WTC11 (cell line): ENCODE data around the gene CRISP1. TPM values are rescaled to one million over a fixed set of nuclear protein-coding genes. Genes with fewer than 3 reads are reported as not detected.

Experiments
- ATAC-seq: fragments of 200-7000 bp; cut with Tn5 transposase; 2 replicates; pipeline ENCODE4 v1.10.0; 2021; ENCODE audit warnings: mild to moderate bottlenecking, moderate library complexity
- CTCF ChIA-PET: fragments of 300-600 bp; sonication (Branson Sonifier 250); formaldehyde crosslinking; loops from one replicate; lab custom pipeline; 2021; ENCODE audit warnings: antibody characterized with exemption; lab: Charles Lee
- POLR2A ChIA-PET: fragments of 350-600 bp; sonication (Branson Sonifier 250); formaldehyde crosslinking; loops from one replicate; lab custom pipeline; 2021; ENCODE audit warnings: antibody characterized with exemption; lab: Charles Lee
- DNase-seq: peaks from one replicate; pipeline ENCODE4 v3.0.0; 2021; ENCODE audit warnings: low spot score
- H3K27ac Mint-ChIP-seq: 2 replicates; pipeline ENCODE4 v1.8.0; 2021; ENCODE audit warnings: mixed read lengths
- H3K27me3 Mint-ChIP-seq: 2 replicates; pipeline ENCODE4 v1.8.0; 2021; ENCODE audit warnings: low read depth, mild to moderate bottlenecking, moderate library complexity, mixed read lengths
- H3K36me3 Mint-ChIP-seq: 2 replicates; pipeline ENCODE4 v1.8.0; 2021; ENCODE audit warnings: mixed read lengths
- H3K4me1 Mint-ChIP-seq: 2 replicates; pipeline ENCODE4 v1.8.0; 2022; ENCODE audit warnings: mixed read lengths
- H3K4me3 Mint-ChIP-seq: 2 replicates; pipeline ENCODE4 v1.8.0; 2021; ENCODE audit warnings: mild to moderate bottlenecking, moderate library complexity, mixed read lengths
- H3K9me3 Mint-ChIP-seq: 2 replicates; pipeline ENCODE4 v1.8.0; 2021; ENCODE audit warnings: mixed read lengths
- ATF3 ChIP-seq: sonication (generic); formaldehyde crosslinking; conservative IDR thresholded peaks from 2 replicates; pipeline ENCODE4 v1.8.1; 2022; ENCODE audit warnings: mild to moderate bottlenecking, missing genetic modification reagents
- CDX4 ChIP-seq: fragments of 250-450 bp; sonication (Bioruptor Pico); IDR thresholded peaks from 2 replicates; pipeline ENCODE4 v1.9.0; 2021; ENCODE audit warnings: moderate library complexity, mild to moderate bottlenecking, inconsistent platforms, borderline replicate concordance
- E2F4 ChIP-seq: sonication (generic); formaldehyde crosslinking; IDR thresholded peaks from 2 replicates; pipeline ENCODE4 v1.8.1; 2022; ENCODE audit warnings: low read depth, mild to moderate bottlenecking, moderate library complexity, missing genetic modification reagents, borderline replicate concordance
- FOXP1 ChIP-seq: sonication (generic); formaldehyde crosslinking; IDR thresholded peaks from 2 replicates; pipeline ENCODE4 v1.8.0; 2022; ENCODE audit warnings: missing genetic modification reagents, mild to moderate bottlenecking, moderate library complexity, borderline replicate concordance
- GTF2I ChIP-seq: fragments of 250-450 bp; sonication (Bioruptor Pico); conservative IDR thresholded peaks from 2 replicates; pipeline ENCODE4 v1.4.0; 2021; ENCODE audit warnings: mild to moderate bottlenecking
- HMGA2 ChIP-seq: fragments of 250-450 bp; sonication (Bioruptor Pico); IDR thresholded peaks from 2 replicates; pipeline ENCODE4 v1.4.0; 2021; ENCODE audit warnings: mild to moderate bottlenecking, moderate library complexity
- IRF1 ChIP-seq: sonication (generic); formaldehyde crosslinking; IDR thresholded peaks from 2 replicates; pipeline ENCODE4 v1.8.0; 2023; ENCODE audit warnings: missing genetic modification reagents
- JAZF1 ChIP-seq: fragments of 250-450 bp; sonication (Bioruptor Pico); IDR thresholded peaks from 2 replicates; pipeline ENCODE4 v1.9.0; 2021; ENCODE audit warnings: moderate library complexity, mild to moderate bottlenecking, inconsistent platforms
- KAT7 ChIP-seq: sonication (generic); formaldehyde crosslinking; IDR thresholded peaks from 2 replicates; pipeline ENCODE4 v1.8.1; 2023; ENCODE audit warnings: missing genetic modification reagents, mild to moderate bottlenecking, borderline replicate concordance
- MYBL2 ChIP-seq: sonication (generic); formaldehyde crosslinking; IDR thresholded peaks from 2 replicates; pipeline ENCODE4 v1.8.1; 2023; ENCODE audit warnings: mild to moderate bottlenecking, moderate library complexity, missing genetic modification reagents
- NFATC4 ChIP-seq: fragments of 250-450 bp; sonication (Bioruptor Pico); IDR thresholded peaks from 2 replicates; pipeline ENCODE4 v1.9.0; 2021; ENCODE audit warnings: mild to moderate bottlenecking
- NFYB ChIP-seq: sonication (generic); formaldehyde crosslinking; conservative IDR thresholded peaks from 2 replicates; pipeline ENCODE4 v1.8.0; 2022; ENCODE audit warnings: low read depth, missing genetic modification reagents
- NR1H2 ChIP-seq: sonication (generic); formaldehyde crosslinking; IDR thresholded peaks from 2 replicates; pipeline ENCODE4 v1.9.0; 2021; ENCODE audit warnings: mild to moderate bottlenecking, moderate library complexity, missing genetic modification reagents
- NR3C1 ChIP-seq: sonication (generic); formaldehyde crosslinking; conservative IDR thresholded peaks from 2 replicates; pipeline ENCODE4 v1.8.1; 2023; ENCODE audit warnings: low read depth, mild to moderate bottlenecking, missing genetic modification reagents
- TCF7 ChIP-seq: sonication (generic); formaldehyde crosslinking; IDR thresholded peaks from 2 replicates; pipeline ENCODE4 v1.8.0; 2022; ENCODE audit warnings: mild to moderate bottlenecking, low read depth, missing genetic modification reagents, moderate library complexity
- ZBTB21 ChIP-seq: sonication (generic); formaldehyde crosslinking; IDR thresholded peaks from 2 replicates; pipeline ENCODE4 v1.8.1; 2023; ENCODE audit warnings: mild to moderate bottlenecking, missing genetic modification reagents, borderline replicate concordance
- ZNF232 ChIP-seq: sonication (generic); formaldehyde crosslinking; IDR thresholded peaks from 2 replicates; pipeline ENCODE4 v1.8.0; 2022; ENCODE audit warnings: mild to moderate bottlenecking, missing genetic modification reagents
- ZNF263 ChIP-seq: sonication (generic); formaldehyde crosslinking; IDR thresholded peaks from 2 replicates; pipeline ENCODE4 v1.8.1; 2022; ENCODE audit warnings: low read depth, mild to moderate bottlenecking, moderate library complexity, missing genetic modification reagents
- ZNF416 ChIP-seq: fragments of 250-450 bp; sonication (Bioruptor Pico); IDR thresholded peaks from 2 replicates; pipeline ENCODE4 v1.9.0; 2021; ENCODE audit warnings: mild to moderate bottlenecking, inconsistent platforms
- ZNF423 ChIP-seq: fragments of 250-450 bp; sonication (Bioruptor Pico); IDR thresholded peaks from 2 replicates; pipeline ENCODE4 v2.1.2; 2022; ENCODE audit warnings: mild to moderate bottlenecking, moderate library complexity
- total RNA-seq: library from RNA; stranded (reverse); gene quantifications from 3 replicates; pipeline ENCODE4 v1.2.3, GENCODE V29; 2021
- TF ChIP-seq, protein P1 (sequence below): sonication (generic); formaldehyde crosslinking; IDR thresholded peaks from 2 replicates; pipeline ENCODE4 v1.8.0; 2022; ENCODE audit warnings: mild to moderate bottlenecking, missing genetic modification reagents
- TF ChIP-seq, protein P2 (sequence below): sonication (generic); formaldehyde crosslinking; IDR thresholded peaks from 2 replicates; pipeline ENCODE4 v1.8.1; 2022; ENCODE audit warnings: low read depth, missing genetic modification reagents, borderline replicate concordance
- TF ChIP-seq, protein P3 (sequence below): sonication (generic); formaldehyde crosslinking; IDR thresholded peaks from 2 replicates; pipeline ENCODE4 v1.8.1; 2023; ENCODE audit warnings: mild to moderate bottlenecking, missing genetic modification reagents
- TF ChIP-seq, protein P4 (sequence below): fragments of 250-450 bp; sonication (Bioruptor Pico); conservative IDR thresholded peaks from 2 replicates; pipeline ENCODE4 v1.9.0; 2021; ENCODE audit warnings: mild to moderate bottlenecking
- TF ChIP-seq, protein P5 (sequence below): sonication (generic); formaldehyde crosslinking; IDR thresholded peaks from 2 replicates; pipeline ENCODE4 v1.8.1; 2023; ENCODE audit warnings: mild to moderate bottlenecking, missing genetic modification reagents, moderate library complexity

CRISP1 gene
- total RNA-seq, 1 experiment from 2014 or later: not detected

- TF ChIP-seq FOXP1 (CRISPR knock-in tag) (no peak), ZNF416 (no peak), MYBL2 (CRISPR knock-in tag) (no peak)
- TF ChIP-seq, protein P1, sequence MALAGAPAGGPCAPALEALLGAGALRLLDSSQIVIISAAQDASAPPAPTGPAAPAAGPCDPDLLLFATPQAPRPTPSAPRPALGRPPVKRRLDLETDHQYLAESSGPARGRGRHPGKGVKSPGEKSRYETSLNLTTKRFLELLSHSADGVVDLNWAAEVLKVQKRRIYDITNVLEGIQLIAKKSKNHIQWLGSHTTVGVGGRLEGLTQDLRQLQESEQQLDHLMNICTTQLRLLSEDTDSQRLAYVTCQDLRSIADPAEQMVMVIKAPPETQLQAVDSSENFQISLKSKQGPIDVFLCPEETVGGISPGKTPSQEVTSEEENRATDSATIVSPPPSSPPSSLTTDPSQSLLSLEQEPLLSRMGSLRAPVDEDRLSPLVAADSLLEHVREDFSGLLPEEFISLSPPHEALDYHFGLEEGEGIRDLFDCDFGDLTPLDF (CRISPR knock-in tag): no peak
Observed at GRCh38 chr6:49841424-49841823, 24.9 kb downstream of the CRISP1 start (continued).

- no peak for ATAC-seq
- POLR2A ChIA-PET: no interaction called here
- Mint-ChIP-seq H3K4me1 (peaks cover 13% of the 10 kb centered on the region), H3K27me3 (no peaks in the 10 kb centered on the region), H3K27ac (no peak overlapping the region), H3K4me3 (no peak overlapping the region)
- TF ChIP-seq ZNF423 (CRISPR knock-in tag): no peak
- no peak for TF ChIP-seq NFATC4 (CRISPR knock-in tag)
- TF ChIP-seq, protein P2, sequence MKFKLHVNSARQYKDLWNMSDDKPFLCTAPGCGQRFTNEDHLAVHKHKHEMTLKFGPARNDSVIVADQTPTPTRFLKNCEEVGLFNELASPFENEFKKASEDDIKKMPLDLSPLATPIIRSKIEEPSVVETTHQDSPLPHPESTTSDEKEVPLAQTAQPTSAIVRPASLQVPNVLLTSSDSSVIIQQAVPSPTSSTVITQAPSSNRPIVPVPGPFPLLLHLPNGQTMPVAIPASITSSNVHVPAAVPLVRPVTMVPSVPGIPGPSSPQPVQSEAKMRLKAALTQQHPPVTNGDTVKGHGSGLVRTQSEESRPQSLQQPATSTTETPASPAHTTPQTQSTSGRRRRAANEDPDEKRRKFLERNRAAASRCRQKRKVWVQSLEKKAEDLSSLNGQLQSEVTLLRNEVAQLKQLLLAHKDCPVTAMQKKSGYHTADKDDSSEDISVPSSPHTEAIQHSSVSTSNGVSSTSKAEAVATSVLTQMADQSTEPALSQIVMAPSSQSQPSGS: no peak
- no peak for TF ChIP-seq CDX4
- TF ChIP-seq JAZF1 (CRISPR knock-in tag): no peak
- TF ChIP-seq ATF3 (CRISPR knock-in tag): no peak
- no peak for TF ChIP-seq KAT7
- TF ChIP-seq NR3C1 (CRISPR knock-in tag): no peak
- TF ChIP-seq TCF7 (CRISPR knock-in tag): no peak
- TF ChIP-seq NR1H2 (CRISPR knock-in tag): no peak
- TF ChIP-seq, protein P3, sequence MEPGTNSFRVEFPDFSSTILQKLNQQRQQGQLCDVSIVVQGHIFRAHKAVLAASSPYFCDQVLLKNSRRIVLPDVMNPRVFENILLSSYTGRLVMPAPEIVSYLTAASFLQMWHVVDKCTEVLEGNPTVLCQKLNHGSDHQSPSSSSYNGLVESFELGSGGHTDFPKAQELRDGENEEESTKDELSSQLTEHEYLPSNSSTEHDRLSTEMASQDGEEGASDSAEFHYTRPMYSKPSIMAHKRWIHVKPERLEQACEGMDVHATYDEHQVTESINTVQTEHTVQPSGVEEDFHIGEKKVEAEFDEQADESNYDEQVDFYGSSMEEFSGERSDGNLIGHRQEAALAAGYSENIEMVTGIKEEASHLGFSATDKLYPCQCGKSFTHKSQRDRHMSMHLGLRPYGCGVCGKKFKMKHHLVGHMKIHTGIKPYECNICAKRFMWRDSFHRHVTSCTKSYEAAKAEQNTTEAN (CRISPR knock-in tag): no peak
- TF ChIP-seq, protein P4, sequence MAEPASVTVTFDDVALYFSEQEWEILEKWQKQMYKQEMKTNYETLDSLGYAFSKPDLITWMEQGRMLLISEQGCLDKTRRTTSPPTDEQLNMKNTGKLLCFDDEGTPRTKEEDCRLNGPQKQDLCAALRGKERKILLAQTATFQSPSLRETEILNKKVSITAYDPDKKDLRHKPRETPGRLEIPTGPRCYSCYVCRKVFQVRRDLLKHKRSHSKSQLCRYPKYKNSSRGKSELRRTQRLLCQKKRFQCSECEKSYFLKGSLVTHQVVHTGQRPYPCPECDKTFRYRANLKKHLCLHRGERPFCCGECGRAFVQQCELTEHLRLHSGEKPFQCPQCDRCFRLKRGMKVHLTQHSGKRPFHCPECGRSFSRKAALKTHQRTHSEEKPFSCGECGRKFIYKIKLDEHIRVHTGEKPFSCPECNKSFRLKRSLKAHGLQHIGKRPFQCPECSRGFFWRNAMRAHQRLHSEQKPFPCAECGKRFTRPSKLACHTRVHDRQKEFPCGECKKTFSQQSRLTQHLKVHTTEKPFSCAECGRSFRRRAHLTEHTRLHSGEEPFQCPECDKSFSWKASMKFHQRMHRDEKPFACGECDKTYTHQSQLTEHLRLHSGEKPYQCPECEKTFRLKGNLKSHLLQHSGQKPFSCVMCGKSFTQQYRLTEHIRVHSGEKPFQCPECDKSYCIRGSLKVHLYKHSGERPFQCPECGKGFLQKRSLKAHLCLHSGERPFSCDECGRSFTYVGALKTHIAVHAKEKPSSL: no peak
- TF ChIP-seq, protein P5, sequence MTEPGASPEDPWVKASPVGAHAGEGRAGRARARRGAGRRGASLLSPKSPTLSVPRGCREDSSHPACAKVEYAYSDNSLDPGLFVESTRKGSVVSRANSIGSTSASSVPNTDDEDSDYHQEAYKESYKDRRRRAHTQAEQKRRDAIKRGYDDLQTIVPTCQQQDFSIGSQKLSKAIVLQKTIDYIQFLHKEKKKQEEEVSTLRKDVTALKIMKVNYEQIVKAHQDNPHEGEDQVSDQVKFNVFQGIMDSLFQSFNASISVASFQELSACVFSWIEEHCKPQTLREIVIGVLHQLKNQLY (CRISPR knock-in tag): no peak
- TF ChIP-seq, all 79 proteins: peak for 0
- Mint-ChIP-seq H3K9me3 (no peaks in the 10 kb centered on the region), H3K36me3 (no peaks in the 10 kb centered on the region)
- CTCF ChIA-PET: interaction anchor here (1.3 kb wide), 1 partner anchor 308 kb away, joined by 5 read pairs; no protein-coding TSS in a partner anchor
- no peak for DNase-seq
Observed at GRCh38 chr6:49839957-49840356, 26.4 kb downstream of the CRISP1 start.

DNA sequence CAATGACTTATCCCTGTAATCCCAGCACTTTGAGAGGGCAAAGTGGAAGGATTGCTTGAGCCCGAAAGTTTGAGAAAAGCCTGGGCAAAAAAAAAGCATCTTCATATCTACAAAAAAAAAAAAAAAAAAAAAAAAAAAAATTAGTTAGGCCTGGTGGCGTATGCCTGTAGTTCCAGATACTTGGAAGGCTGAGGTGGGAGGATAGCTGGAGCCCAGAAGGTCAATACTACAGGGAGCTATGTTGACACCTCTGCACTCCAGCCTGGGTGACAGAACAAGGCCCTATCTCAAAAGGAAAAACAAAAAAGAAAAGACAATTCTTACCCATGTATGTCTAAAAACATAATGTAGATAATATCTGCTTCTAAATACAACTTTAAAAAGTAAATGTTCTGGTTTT, 27.2 kb downstream of the CRISP1 start:
- H3K27me3 Mint-ChIP-seq: no peaks in the 10 kb centered on the region
- ChIA-PET POLR2A (no interaction called here), CTCF (no interaction called here)
- no peaks in the 10 kb centered on the region for H3K9me3 Mint-ChIP-seq
- H3K27ac Mint-ChIP-seq: no peak overlapping the region
- no peak for ATAC-seq
- no peak overlapping the region for H3K4me3 Mint-ChIP-seq
- H3K36me3 Mint-ChIP-seq: no peaks in the 10 kb centered on the region
- peaks cover 20% of the 10 kb centered on the region for H3K4me1 Mint-ChIP-seq
- no peak for DNase-seq
- TF ChIP-seq E2F4 (CRISPR knock-in tag) (no peak), NFYB (CRISPR knock-in tag) (no peak), CDX4 (no peak), HMGA2 (CRISPR knock-in tag) (no peak), ZBTB21 (CRISPR knock-in tag) (no peak), ZNF232 (no peak), IRF1 (CRISPR knock-in tag) (no peak), ZNF263 (no peak), GTF2I (no peak)
